Esophagus squamous epithelium (tissue), 5 donors: ENCODE results near the gene PRND. TPM values are rescaled to one million over a fixed set of nuclear protein-coding genes. Genes with fewer than 3 reads are reported as not detected.

Experiments used
- DNase-seq: peaks from one replicate; lab custom pipeline; 2025; lab: John Stamatoyannopoulos, UW
- H3K27ac ChIP-seq, 4 donors: fragments of 200-600 bp; sonication (generic); one replicate each; pipeline ENCODE4 v1.5.1; 2016 to 2019; ENCODE audit warnings: mild to moderate bottlenecking in 1 of 4
- H3K27me3 ChIP-seq, 4 donors: fragments of 200-600 bp; sonication (generic); 1 replicate in 3 of 4; 2 replicates in 1 of 4; pipeline versions ENCODE4 v1.5.1 to v1.6.0; 2017 to 2021; ENCODE audit warnings: antibody characterized with exemption in 1 of 4
- H3K36me3 ChIP-seq, 3 donors: fragments of 200-600 bp; sonication (generic); one replicate each; pipeline ENCODE4 v1.5.1; 2016 to 2019
- H3K4me1 ChIP-seq, 3 donors: fragments of 200-600 bp; sonication (generic); one replicate each; pipeline ENCODE4 v1.5.1; 2017 to 2019
- H3K4me3 ChIP-seq, 4 donors: fragments of 200-600 bp; sonication (generic); 1 replicate in 3 of 4; 2 replicates in 1 of 4; pipeline ENCODE4 v1.5.1; 2016 to 2019; ENCODE audit warnings: mild to moderate bottlenecking in 2 of 4, moderate library complexity in 1 of 4
- H3K9me3 ChIP-seq, 3 donors: fragments of 200-600 bp; sonication (generic); one replicate each; pipeline ENCODE4 v1.5.1; 2016 to 2019
- POLR2A ChIP-seq, 4 donors: fragments of 450-650 bp; IDR thresholded peaks; one replicate each; pipeline ENCODE4 v1.6.1; 2017; ENCODE audit warnings: antibody characterized with exemption in 4 of 4, mild to moderate bottlenecking in 4 of 4, moderate library complexity in 3 of 4
- WGBS, 2 donors: methylation state at CpG; one replicate each; pipeline ENCODE4 v1.1.5; 2018; 5-methylcytosine and 5-hydroxymethylcytosine counted together
- intact Hi-C: fragments of 100-400 bp; cut with DNase I; formaldehyde crosslinking; loops from one replicate; pipeline ENCODE4 v1.15.0; 2022
- total RNA-seq, 4 donors: library from RNA; depleted of rRNA; stranded (reverse); fragments of >200 nt; gene quantifications; one replicate each; pipeline ENCODE4 v1.1.0, GENCODE V29; 2016
- TF ChIP-seq, protein P1 (sequence below), 6 experiments: fragments of 450-650 bp in 4 of 6; fragments of 200-600 bp in 2 of 6; sonication (generic) in 2 of 6; IDR thresholded peaks; one replicate each; pipeline ENCODE4 v1.5.1; 2016 to 2019; ENCODE audit warnings: antibody characterized with exemption in 6 of 6, mild to moderate bottlenecking in 4 of 6, moderate library complexity in 4 of 6
- donor health status: DM: yes; HTN: yes; CAD: no.

PRND gene
- total RNA-seq, 4 donors from 2014 or later, result not detected

DNA sequence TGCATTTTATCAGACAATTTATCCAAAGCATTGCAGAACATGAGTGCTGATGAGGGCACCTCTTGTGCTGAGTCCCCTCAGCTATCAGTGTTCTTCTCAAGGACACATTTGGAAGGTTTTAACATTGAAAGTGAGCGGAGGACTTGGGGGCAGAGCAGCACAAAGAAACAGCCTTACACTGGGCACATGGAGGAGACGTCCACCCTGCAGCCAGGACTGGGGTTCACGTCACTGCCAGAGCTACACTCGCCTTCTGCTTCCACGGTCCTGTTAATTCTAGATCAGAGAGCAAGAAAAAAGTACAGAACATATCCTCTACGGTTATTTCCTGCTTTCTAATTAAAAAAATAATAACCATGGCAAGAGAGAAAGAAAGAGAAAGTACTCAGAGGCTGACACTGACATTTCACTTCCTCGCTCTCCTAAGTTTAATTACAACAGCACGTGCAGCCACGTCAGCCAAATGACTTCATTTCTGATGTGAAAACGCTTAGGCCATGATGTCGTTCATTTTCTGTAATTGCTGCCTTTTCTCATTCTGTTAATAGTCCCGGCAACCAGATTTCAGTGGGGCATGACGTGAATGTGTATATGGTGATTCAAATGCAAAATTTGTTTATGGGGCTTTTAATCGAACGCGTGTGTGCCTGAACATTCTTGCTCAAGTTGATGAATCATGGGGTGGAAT lies 5.1 kb downstream of the PRND start:
- DNase-seq, result no peak
- Histone ChIP-seq H3K27ac (peak overlapping the region in 1 of 4 donors; percentile 18), H3K36me3 (no peaks in the 10 kb centered on the region), H3K27me3 (peaks cover 0 to 52% (median 0%) of the 10 kb centered on the region in 4 donors), H3K4me1 (peaks cover 0 to 28% (median 4%) of the 10 kb centered on the region in 3 donors), H3K4me3 (peak overlapping the region in 2 of 4 donors; percentile 11 to 45), H3K9me3 (no peaks in the 10 kb centered on the region)
- 25 to 28% methylated on average over 16 of the region's 16 CpGs for WGBS, 2 donors
- TF ChIP-seq, protein P1, sequence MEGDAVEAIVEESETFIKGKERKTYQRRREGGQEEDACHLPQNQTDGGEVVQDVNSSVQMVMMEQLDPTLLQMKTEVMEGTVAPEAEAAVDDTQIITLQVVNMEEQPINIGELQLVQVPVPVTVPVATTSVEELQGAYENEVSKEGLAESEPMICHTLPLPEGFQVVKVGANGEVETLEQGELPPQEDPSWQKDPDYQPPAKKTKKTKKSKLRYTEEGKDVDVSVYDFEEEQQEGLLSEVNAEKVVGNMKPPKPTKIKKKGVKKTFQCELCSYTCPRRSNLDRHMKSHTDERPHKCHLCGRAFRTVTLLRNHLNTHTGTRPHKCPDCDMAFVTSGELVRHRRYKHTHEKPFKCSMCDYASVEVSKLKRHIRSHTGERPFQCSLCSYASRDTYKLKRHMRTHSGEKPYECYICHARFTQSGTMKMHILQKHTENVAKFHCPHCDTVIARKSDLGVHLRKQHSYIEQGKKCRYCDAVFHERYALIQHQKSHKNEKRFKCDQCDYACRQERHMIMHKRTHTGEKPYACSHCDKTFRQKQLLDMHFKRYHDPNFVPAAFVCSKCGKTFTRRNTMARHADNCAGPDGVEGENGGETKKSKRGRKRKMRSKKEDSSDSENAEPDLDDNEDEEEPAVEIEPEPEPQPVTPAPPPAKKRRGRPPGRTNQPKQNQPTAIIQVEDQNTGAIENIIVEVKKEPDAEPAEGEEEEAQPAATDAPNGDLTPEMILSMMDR (IDR thresholded peaks at IDR 0.05), result no peak
- TF ChIP-seq POLR2A (IDR thresholded peaks at IDR 0.05), result no peak
- intact Hi-C loops, result no loop called here

DNA sequence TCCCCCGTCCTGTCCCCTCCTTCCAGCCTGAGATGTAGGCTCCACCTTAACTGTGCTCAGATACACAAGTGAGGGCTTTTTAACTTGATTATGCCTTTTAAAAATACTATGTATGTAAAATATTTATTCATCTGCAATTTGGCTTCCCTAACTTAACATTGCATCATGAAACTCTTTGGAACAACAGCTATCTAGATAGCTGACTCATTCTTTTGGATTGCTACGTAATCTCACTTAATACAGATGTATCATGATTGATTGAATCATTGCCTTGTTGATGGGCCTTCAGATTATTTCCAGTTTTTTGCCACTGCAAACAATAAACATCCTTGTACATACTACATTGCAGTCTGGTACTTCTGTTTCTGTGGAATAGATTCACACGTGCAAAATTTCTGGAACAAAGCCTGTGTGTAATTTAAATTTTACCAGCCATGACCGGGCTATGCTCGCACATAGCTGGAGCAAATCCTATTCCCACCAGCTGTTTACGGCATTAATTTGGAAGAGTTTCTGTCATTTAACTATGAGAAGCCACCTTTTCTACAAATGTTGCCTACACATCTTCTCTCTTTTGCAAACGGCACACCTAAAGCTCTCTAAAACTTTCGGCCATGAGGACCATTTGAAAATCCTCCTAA lies 6.5 kb downstream of the PRND start:
- Histone ChIP-seq H3K36me3 (no peaks in the 10 kb centered on the region), H3K9me3 (no peaks in the 10 kb centered on the region), H3K27me3 (peaks cover 0 to 54% (median 0%) of the 10 kb centered on the region in 4 donors), H3K27ac (no peak overlapping the region), H3K4me3 (no peak overlapping the region), H3K4me1 (peaks cover 0 to 28% (median 4%) of the 10 kb centered on the region in 3 donors)
- 46 to 56% methylated on average over 8 of the region's 8 CpGs for WGBS, 2 donors
- intact Hi-C loops, result no loop called here
- DNase-seq, result no peak
- TF ChIP-seq, protein P1 (IDR thresholded peaks at IDR 0.05), result no peak
- TF ChIP-seq POLR2A (IDR thresholded peaks at IDR 0.05), result no peak

DNA sequence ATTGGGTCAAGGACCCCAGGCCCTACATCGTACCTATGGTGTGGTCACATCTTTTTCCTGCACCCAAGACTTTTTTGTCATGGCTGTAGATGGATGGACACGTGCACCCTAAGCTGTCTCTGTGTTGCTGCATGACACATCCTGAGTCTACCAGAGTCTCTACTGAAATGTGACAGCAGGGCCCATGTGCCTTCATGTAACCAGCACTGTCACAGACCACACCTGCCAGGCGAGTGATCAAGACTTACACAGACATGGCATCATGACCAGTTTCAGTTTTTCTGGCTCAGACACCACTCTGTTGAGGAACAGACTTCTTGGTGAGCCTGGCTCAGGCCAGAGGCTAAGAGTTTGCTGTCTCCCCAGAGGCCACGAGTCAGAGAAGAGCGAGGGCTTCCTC lies 7.6 kb downstream of the PRND start:
- no peak for DNase-seq
- H3K27ac ChIP-seq, result no peak overlapping the region
- H3K9me3 ChIP-seq, result no peaks in the 10 kb centered on the region
- intact Hi-C loops, result no loop called here
- no peak for TF ChIP-seq POLR2A (IDR thresholded peaks at IDR 0.05)
- TF ChIP-seq, protein P1 (IDR thresholded peaks at IDR 0.05), result no peak
- H3K27me3 ChIP-seq, result peaks cover 0 to 52% (median 0%) of the 10 kb centered on the region in 4 donors
- H3K4me1 ChIP-seq, result peaks cover 0 to 28% (median 4%) of the 10 kb centered on the region in 3 donors
- H3K4me3 ChIP-seq, result no peak overlapping the region
- 83 to 87% methylated on average over 4 to 5 of the region's 5 CpGs for WGBS, 2 donors
- no peaks in the 10 kb centered on the region for H3K36me3 ChIP-seq

DNA sequence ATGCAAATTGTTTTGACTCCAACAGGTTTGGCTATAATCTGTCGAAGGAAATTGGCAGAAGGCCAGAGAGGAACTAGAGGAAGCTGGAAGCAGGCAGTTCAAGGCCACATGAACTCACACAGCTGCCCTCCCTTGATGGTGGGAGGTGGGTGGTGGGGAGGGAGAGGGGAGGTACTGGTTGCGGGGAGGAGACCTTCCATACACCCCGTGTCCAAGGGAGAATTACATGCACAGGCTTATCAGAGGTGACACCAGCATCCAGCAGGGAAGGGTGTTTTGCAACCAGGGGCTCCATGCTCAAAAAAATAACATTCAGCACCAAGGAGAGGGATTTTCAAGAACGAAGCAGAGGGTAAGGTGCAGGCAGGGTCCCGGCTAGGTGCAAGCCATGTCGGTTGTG lies 9.1 kb downstream of the PRND start:
- intact Hi-C loops, result no loop called here
- no peak for DNase-seq
- Histone ChIP-seq H3K4me3 (no peak overlapping the region), H3K4me1 (peaks cover 0 to 28% (median 4%) of the 10 kb centered on the region in 3 donors), H3K27ac (no peak overlapping the region), H3K27me3 (peaks cover 0 to 45% (median 0%) of the 10 kb centered on the region in 4 donors), H3K9me3 (no peaks in the 10 kb centered on the region), H3K36me3 (no peaks in the 10 kb centered on the region)
- WGBS, 2 donors, result 11 to 21% methylated on average over 3 to 6 of the region's 6 CpGs
- TF ChIP-seq POLR2A (IDR thresholded peaks at IDR 0.05), result no peak
- TF ChIP-seq, protein P1 (IDR thresholded peaks at IDR 0.05), result no peak

DNA sequence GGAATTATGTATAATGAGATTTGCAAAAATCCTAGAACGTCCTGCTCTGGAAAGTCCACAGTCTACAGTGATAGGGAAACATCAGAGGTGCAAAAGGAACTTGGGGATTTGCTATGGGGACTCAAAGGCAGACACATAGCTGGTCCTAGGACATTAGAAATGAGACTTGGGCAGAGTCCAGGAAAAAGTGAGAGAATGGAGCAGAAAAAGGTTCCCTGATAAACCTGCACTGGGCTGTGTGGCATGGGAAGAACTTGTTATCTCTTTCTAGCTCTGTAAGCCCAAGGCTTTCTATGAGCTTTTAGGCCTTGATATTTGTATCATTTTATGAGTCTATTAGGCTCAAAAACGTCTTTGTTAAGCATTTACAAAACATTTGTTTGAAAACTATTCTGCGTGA lies 15.2 kb downstream of the PRND start:
- H3K27me3 ChIP-seq, result peaks cover 0 to 27% (median 0%) of the 10 kb centered on the region in 4 donors
- intact Hi-C loops, result no loop called here
- H3K4me1 ChIP-seq, result no peaks in the 10 kb centered on the region
- TF ChIP-seq POLR2A (IDR thresholded peaks at IDR 0.05), result no peak
- TF ChIP-seq, protein P1 (IDR thresholded peaks at IDR 0.05), result no peak
- no peak overlapping the region for H3K4me3 ChIP-seq
- H3K9me3 ChIP-seq, result no peaks in the 10 kb centered on the region
- 57 to 64% methylated on average over 3 of the region's 3 CpGs for WGBS, 2 donors
- no peak for DNase-seq
- no peaks in the 10 kb centered on the region for H3K36me3 ChIP-seq
- H3K27ac ChIP-seq, result no peak overlapping the region
